ENCODE data around the gene BIRC5.
"Not testable (repeated sequence)": the region's sequence is repeated elsewhere in the genome, so short reads cannot be mapped to it uniquely, and the experiment has no call there.

BIRC5 gene

DNA sequence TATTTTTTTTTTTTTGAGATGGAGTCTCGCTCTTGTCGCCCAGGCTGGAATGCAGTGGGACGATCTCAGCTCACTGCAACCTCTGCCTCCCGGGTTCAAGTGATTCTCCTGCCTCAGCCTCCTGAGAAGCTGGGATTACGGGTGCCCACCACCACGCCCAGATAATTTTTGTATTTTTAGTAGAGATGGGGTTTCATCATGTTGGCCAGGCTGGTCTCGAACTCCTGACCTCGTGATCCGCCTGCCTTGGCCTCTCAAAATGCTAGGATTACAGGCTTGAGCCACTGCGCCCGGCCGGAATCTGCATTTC is 39.5 kb downstream of the BIRC5 start:
- H3K4ac ChIP-seq (ENCODE audit: low read depth, low read length); H3K27ac ChIP-seq (ENCODE audit: low read depth, low read length); H3K79me2 ChIP-seq (ENCODE audit: control insufficient read depth, insufficient read depth, low read length, poor library complexity); H3K4me3 ChIP-seq (ENCODE audit: low read depth, low read length); H2AK5ac ChIP-seq (ENCODE audit: low read length); H3K9ac ChIP-seq (ENCODE audit: low read length); H2BK120ac ChIP-seq (ENCODE audit: insufficient read depth, low read length, poor library complexity); H2AFZ ChIP-seq (ENCODE audit: insufficient read depth, low read length, poor library complexity); H3K27me3 ChIP-seq (ENCODE audit: insufficient read depth, low read length); H3K36me3 ChIP-seq (ENCODE audit: control insufficient read depth in 1 of 2, insufficient read depth in 2 of 2, low read length in 2 of 2); H2BK5ac ChIP-seq (ENCODE audit: low read depth, low read length, poor library complexity); H3K23ac ChIP-seq (ENCODE audit: low read length); H2BK12ac ChIP-seq (ENCODE audit: low read length); H3K14ac ChIP-seq (ENCODE audit: low read length); DNase-seq; H4K91ac ChIP-seq (ENCODE audit: low read depth, low read length); H3K18ac ChIP-seq (ENCODE audit: low read length); H3K9me3 ChIP-seq (ENCODE audit: insufficient read depth, low read depth, low read length): not testable (repeated sequence)
- peaks cover 32 to 34% of the 10 kb centered on the region in 2 experiments for H3K4me1 ChIP-seq (ENCODE audit: control insufficient read depth in 1 of 2, insufficient read depth in 2 of 2, low read length in 2 of 2)
- WGBS (ENCODE audit: extremely low coverage, insufficient coverage, insufficient read length) = no CpG with 5 or more reads among the region's 12 CpGs
- H4K8ac ChIP-seq (ENCODE audit: low read depth, low read length) = peak overlapping the region; percentile 90
- H3K4me2 ChIP-seq (ENCODE audit: low read length) = peak overlapping the region; percentile 85
- H4K12ac ChIP-seq (ENCODE audit: low read depth, low read length) = peak overlapping the region; percentile 79
- peaks cover 24% of the 10 kb centered on the region for H3K79me1 ChIP-seq (ENCODE audit: low read length)

DNA sequence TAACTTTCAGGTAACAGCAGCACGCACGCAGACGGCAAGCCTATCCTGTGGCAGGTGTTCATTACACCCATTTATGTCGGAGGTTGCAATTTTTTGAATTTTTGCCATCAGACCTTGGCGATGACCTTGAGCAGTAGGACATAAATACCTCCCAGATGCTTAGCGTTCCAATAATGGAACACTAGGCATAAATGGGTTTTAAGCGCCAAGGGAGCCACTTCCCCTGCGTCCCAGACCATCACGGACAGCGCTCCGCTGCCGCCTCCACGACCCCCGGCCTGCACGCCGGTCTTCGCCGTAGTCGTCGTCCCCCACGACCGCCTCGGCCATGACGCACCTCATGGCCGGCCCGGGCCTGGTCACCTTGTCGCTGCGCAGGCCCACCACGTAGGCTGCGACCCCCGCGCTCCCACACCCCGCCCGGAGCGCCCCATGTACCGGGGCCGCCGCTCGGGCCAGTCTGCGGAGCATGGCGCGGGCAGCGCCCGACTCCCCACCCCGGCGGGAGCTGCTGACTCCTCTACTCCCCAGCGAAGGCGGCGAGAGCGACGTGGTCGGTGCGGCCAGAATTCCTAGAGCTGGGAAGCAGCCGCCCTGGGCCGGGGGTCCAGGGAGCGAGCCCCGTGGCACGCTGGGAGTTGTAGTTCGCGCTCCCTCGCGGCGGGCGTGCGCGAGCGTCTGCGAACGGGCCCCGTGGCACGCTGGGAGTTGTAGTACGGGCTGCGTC is 40.1 kb downstream of the BIRC5 start:
- Histone ChIP-seq H3K4me3 (ENCODE audit: low read depth, low read length) (peak overlapping the region; percentile 81), H3K36me3 (ENCODE audit: control insufficient read depth in 1 of 2, insufficient read depth in 2 of 2, low read length in 2 of 2) (no peaks in the 10 kb centered on the region), H3K4me2 (ENCODE audit: low read length) (peak overlapping the region; percentile 85), H3K79me1 (ENCODE audit: low read length) (peaks cover 24% of the 10 kb centered on the region), H2AFZ (ENCODE audit: insufficient read depth, low read length, poor library complexity) (peak overlapping the region; percentile 64), H3K4me1 (ENCODE audit: control insufficient read depth in 1 of 2, insufficient read depth in 2 of 2, low read length in 2 of 2) (peaks cover 34% of the 10 kb centered on the region in 2 experiments), H4K12ac (ENCODE audit: low read depth, low read length) (peak overlapping the region; percentile 79), H2BK5ac (ENCODE audit: low read depth, low read length, poor library complexity) (peak overlapping the region; percentile 67), H3K9ac (ENCODE audit: low read length) (peak overlapping the region; percentile 85), H3K14ac (ENCODE audit: low read length) (peak overlapping the region; percentile 70), H3K18ac (ENCODE audit: low read length) (peak overlapping the region; percentile 91), H4K91ac (ENCODE audit: low read depth, low read length) (peak overlapping the region; percentile 90), H3K23ac (ENCODE audit: low read length) (no peak overlapping the region), H3K4ac (ENCODE audit: low read depth, low read length) (peak overlapping the region; percentile 32), H2BK120ac (ENCODE audit: insufficient read depth, low read length, poor library complexity) (peak overlapping the region; percentile 89), H2BK12ac (ENCODE audit: low read length) (no peak overlapping the region), H2AK5ac (ENCODE audit: low read length) (peak overlapping the region; percentile 61), H4K8ac (ENCODE audit: low read depth, low read length) (peak overlapping the region; percentile 90), H3K9me3 (ENCODE audit: insufficient read depth, low read depth, low read length) (peaks cover 3% of the 10 kb centered on the region), H3K79me2 (ENCODE audit: control insufficient read depth, insufficient read depth, low read length, poor library complexity) (peaks cover 3% of the 10 kb centered on the region), H3K27me3 (ENCODE audit: insufficient read depth, low read length) (no peaks in the 10 kb centered on the region), H3K27ac (ENCODE audit: low read depth, low read length) (peak overlapping the region; percentile 42)
- no CpG with 5 or more reads among the region's 73 CpGs for WGBS (ENCODE audit: extremely low coverage, insufficient coverage, insufficient read length)
- DNase-seq = peak; percentile 78 to 88

DNA sequence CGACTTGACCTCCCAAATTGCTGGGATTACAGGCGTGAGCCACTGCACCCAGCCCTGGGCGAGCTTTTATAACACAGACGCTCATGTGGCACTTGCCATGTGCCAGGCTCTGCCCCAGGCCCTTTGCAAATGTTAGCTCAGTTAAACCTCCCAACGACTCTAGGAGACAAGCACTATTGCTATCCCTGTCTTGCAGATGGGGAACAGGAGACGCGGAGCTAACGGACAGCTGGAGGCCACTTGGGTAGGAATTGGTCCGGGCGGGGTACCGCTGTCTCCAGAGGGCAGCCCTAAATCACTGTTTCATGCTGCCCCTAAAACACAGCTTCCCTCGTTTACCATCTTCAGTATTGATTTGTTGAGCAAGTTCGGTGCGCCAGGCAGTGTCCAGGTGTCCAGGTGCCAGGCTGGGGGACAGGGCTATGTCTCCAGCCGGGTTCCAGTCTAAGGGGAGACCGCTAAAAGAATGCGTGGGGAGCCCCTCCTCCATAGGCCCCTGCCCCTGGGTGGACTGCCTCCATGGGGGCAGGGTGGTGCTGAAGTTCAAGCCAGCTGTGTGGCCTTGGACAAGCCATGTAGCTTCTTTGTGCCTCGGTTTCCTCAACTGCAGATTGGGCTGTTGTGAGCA is 41.1 kb downstream of the BIRC5 start:
- Histone ChIP-seq H2AK5ac (ENCODE audit: low read length) (no peak overlapping the region), H3K4me1 (ENCODE audit: control insufficient read depth in 1 of 2, insufficient read depth in 2 of 2, low read length in 2 of 2) (peaks cover 34% of the 10 kb centered on the region in 2 experiments), H4K8ac (ENCODE audit: low read depth, low read length) (no peak overlapping the region), H3K36me3 (ENCODE audit: control insufficient read depth in 1 of 2, insufficient read depth in 2 of 2, low read length in 2 of 2) (no peaks in the 10 kb centered on the region), H2BK120ac (ENCODE audit: insufficient read depth, low read length, poor library complexity) (no peak overlapping the region), H3K27ac (ENCODE audit: low read depth, low read length) (no peak overlapping the region), H3K14ac (ENCODE audit: low read length) (no peak overlapping the region), H3K27me3 (ENCODE audit: insufficient read depth, low read length) (no peaks in the 10 kb centered on the region), H3K4me3 (ENCODE audit: low read depth, low read length) (no peak overlapping the region), H3K4ac (ENCODE audit: low read depth, low read length) (no peak overlapping the region), H3K23ac (ENCODE audit: low read length) (no peak overlapping the region), H3K79me1 (ENCODE audit: low read length) (peaks cover 22% of the 10 kb centered on the region), H3K4me2 (ENCODE audit: low read length) (no peak overlapping the region), H4K91ac (ENCODE audit: low read depth, low read length) (no peak overlapping the region), H2AFZ (ENCODE audit: insufficient read depth, low read length, poor library complexity) (no peak overlapping the region), H2BK12ac (ENCODE audit: low read length) (peak overlapping the region; percentile 74), H3K18ac (ENCODE audit: low read length) (no peak overlapping the region), H3K9ac (ENCODE audit: low read length) (no peak overlapping the region), H4K12ac (ENCODE audit: low read depth, low read length) (no peak overlapping the region), H3K79me2 (ENCODE audit: control insufficient read depth, insufficient read depth, low read length, poor library complexity) (peaks cover 3% of the 10 kb centered on the region), H2BK5ac (ENCODE audit: low read depth, low read length, poor library complexity) (no peak overlapping the region), H3K9me3 (ENCODE audit: insufficient read depth, low read depth, low read length) (peaks cover 3% of the 10 kb centered on the region)
- WGBS (ENCODE audit: extremely low coverage, insufficient coverage, insufficient read length) = no CpG with 5 or more reads among the region's 18 CpGs
- no peak for DNase-seq

DNA sequence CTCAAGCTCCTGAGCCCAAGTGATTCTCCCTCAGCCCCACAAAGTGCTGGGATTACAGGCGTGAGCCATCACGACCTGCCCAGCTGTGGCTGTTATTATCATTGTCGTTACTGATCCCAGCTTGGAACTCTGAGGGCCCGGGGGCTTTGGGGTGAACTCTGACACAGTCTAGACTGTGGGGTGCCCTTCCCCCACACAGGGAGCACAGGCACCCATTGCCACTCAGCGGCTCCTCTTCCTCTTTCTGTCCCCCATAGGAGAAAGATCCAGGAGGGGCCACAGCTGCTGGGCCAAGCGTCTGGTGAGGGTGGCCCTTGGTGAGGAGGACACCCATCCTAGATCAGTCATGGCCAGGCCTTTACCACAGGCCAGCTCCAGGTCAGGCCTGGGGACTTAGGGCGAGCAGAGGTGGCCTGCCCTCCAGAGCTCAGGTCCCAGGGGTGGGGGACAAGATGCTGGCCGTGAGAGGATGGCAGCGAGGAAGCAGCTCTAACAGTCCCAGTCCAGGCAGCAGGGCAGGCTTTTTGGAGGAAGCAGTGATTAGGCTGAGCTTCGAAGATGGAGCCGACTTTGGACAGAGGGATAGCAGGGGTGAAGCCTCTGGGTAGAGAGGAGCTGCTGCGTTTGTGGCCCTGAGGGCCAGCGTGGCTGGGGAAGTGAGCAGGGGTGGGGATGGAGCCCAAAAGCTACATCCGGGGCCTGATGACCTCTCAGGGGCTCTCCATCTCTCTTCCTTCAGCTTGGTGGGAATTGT is 42.1 kb downstream of the BIRC5 start:
- peak overlapping the region; percentile 35 for H3K18ac ChIP-seq (ENCODE audit: low read length)
- peak overlapping the region; percentile 63 for H3K14ac ChIP-seq (ENCODE audit: low read length)
- DNase-seq = no peak
- H3K9ac ChIP-seq (ENCODE audit: low read length) = no peak overlapping the region
- WGBS (ENCODE audit: extremely low coverage, insufficient coverage, insufficient read length) = no CpG with 5 or more reads among the region's 14 CpGs
- H3K9me3 ChIP-seq (ENCODE audit: insufficient read depth, low read depth, low read length) = peaks cover 2% of the 10 kb centered on the region
- peaks cover 3% of the 10 kb centered on the region for H3K79me2 ChIP-seq (ENCODE audit: control insufficient read depth, insufficient read depth, low read length, poor library complexity)
- H4K12ac ChIP-seq (ENCODE audit: low read depth, low read length) = no peak overlapping the region
- no peaks in the 10 kb centered on the region for H3K36me3 ChIP-seq (ENCODE audit: control insufficient read depth in 1 of 2, insufficient read depth in 2 of 2, low read length in 2 of 2)
- peaks cover 32 to 33% of the 10 kb centered on the region in 2 experiments for H3K4me1 ChIP-seq (ENCODE audit: control insufficient read depth in 1 of 2, insufficient read depth in 2 of 2, low read length in 2 of 2)
- H3K27me3 ChIP-seq (ENCODE audit: insufficient read depth, low read length) = no peaks in the 10 kb centered on the region
- peak overlapping the region; percentile 1 for H4K8ac ChIP-seq (ENCODE audit: low read depth, low read length)
- peak overlapping the region; percentile 1 for H2AFZ ChIP-seq (ENCODE audit: insufficient read depth, low read length, poor library complexity)
- peak overlapping the region; percentile 22 for H3K4ac ChIP-seq (ENCODE audit: low read depth, low read length)
- no peak overlapping the region for H3K4me3 ChIP-seq (ENCODE audit: low read depth, low read length)
- H4K91ac ChIP-seq (ENCODE audit: low read depth, low read length) = peak overlapping the region; percentile 58
- H2AK5ac ChIP-seq (ENCODE audit: low read length) = peak overlapping the region; percentile 57
- peak overlapping the region; percentile 67 for H2BK12ac ChIP-seq (ENCODE audit: low read length)
- H3K4me2 ChIP-seq (ENCODE audit: low read length) = no peak overlapping the region
- peak overlapping the region; percentile 70 for H2BK120ac ChIP-seq (ENCODE audit: insufficient read depth, low read length, poor library complexity)
- no peak overlapping the region for H2BK5ac ChIP-seq (ENCODE audit: low read depth, low read length, poor library complexity)
- no peak overlapping the region for H3K27ac ChIP-seq (ENCODE audit: low read depth, low read length)
- H3K79me1 ChIP-seq (ENCODE audit: low read length) = peaks cover 22% of the 10 kb centered on the region
- no peak overlapping the region for H3K23ac ChIP-seq (ENCODE audit: low read length)

Data from trophoblast cell (in vitro differentiated cells and primary cell).